ENCODE data around the gene SBF2.

Gene SBF2

GRCh38 chr11:10208131-10208575, 85.9 kb downstream of the SBF2 start:
- H4K20me1 ChIP-seq (ENCODE audit: insufficient read depth, low read length), result no peaks in the 10 kb centered on the region
- peak; percentile 64 for DNase-seq
- no peaks in the 10 kb centered on the region for H3F3A ChIP-seq (ENCODE audit: insufficient read depth, low read length)
- no peak overlapping the region for H3K27ac ChIP-seq (ENCODE audit: low read length)
- no peak overlapping the region for H3K4me3 ChIP-seq (ENCODE audit: low read length)
- H3K36me3 ChIP-seq (replicated peaks; ENCODE audit: insufficient read depth, low read length), result no peaks in the 10 kb centered on the region
- H3K27me3 ChIP-seq (replicated peaks; ENCODE audit: insufficient read depth, low read length), result no peaks in the 10 kb centered on the region
- no peak overlapping the region for H2AFZ ChIP-seq (ENCODE audit: low read length)
- H3K4me2 ChIP-seq (ENCODE audit: low read depth, low read length), result peak overlapping the region; percentile 14; the same call in 1 of the 2 replicates
- H3K4me1 ChIP-seq (ENCODE audit: low read length), result peaks cover 7% of the 10 kb centered on the region; the same call in 1 of the 2 replicates
- no peaks in the 10 kb centered on the region for H3K9me2 ChIP-seq (replicated peaks; ENCODE audit: insufficient read depth, low read length)
- H3K9ac ChIP-seq (ENCODE audit: low read length), result no peak overlapping the region
- peaks cover 21% of the 10 kb centered on the region for H3K79me2 ChIP-seq (ENCODE audit: low read length)
- H3K9me3 ChIP-seq (replicated peaks; ENCODE audit: insufficient read depth, low read length), result no peaks in the 10 kb centered on the region
- TF ChIP-seq CTCF (IDR thresholded peaks at IDR 0.05; ENCODE audit: low read length) (peak; percentile 76), EZH2 (optimal IDR thresholded peaks at IDR 0.05; ENCODE audit: low read depth, low read length) (no peak)

GRCh38 chr11:10205928-10206327, 88.1 kb downstream of the SBF2 start:
- H3K79me2 ChIP-seq (ENCODE audit: low read length), result peaks cover 21% of the 10 kb centered on the region
- no peak overlapping the region for H3K27ac ChIP-seq (ENCODE audit: low read length)
- H3K4me3 ChIP-seq (ENCODE audit: low read length), result no peak overlapping the region
- TF ChIP-seq EZH2phosphoT487 (IDR thresholded peaks at IDR 0.05; ENCODE audit: low read length), result no peak
- no peak for TF ChIP-seq CTCF (IDR thresholded peaks at IDR 0.05; ENCODE audit: low read length)
- no peak for TF ChIP-seq EZH2 (optimal IDR thresholded peaks at IDR 0.05; ENCODE audit: low read depth, low read length)
- no peaks in the 10 kb centered on the region for H4K20me1 ChIP-seq (ENCODE audit: insufficient read depth, low read length)
- no peak overlapping the region for H3K4me2 ChIP-seq (ENCODE audit: low read depth, low read length)
- no peaks in the 10 kb centered on the region for H3F3A ChIP-seq (ENCODE audit: insufficient read depth, low read length)
- no peaks in the 10 kb centered on the region for H3K36me3 ChIP-seq (replicated peaks; ENCODE audit: insufficient read depth, low read length)
- H3K4me1 ChIP-seq (ENCODE audit: low read length), result peaks cover 7% of the 10 kb centered on the region; the same call in 1 of the 2 replicates
- no peaks in the 10 kb centered on the region for H3K9me2 ChIP-seq (replicated peaks; ENCODE audit: insufficient read depth, low read length)
- H3K9ac ChIP-seq (ENCODE audit: low read length), result no peak overlapping the region
- H3K9me3 ChIP-seq (replicated peaks; ENCODE audit: insufficient read depth, low read length), result no peaks in the 10 kb centered on the region
- no peaks in the 10 kb centered on the region for H3K27me3 ChIP-seq (replicated peaks; ENCODE audit: insufficient read depth, low read length)
- H2AFZ ChIP-seq (ENCODE audit: low read length), result no peak overlapping the region
- no peak for DNase-seq

GRCh38 chr11:10204021-10204420, 90.0 kb downstream of the SBF2 start:
- DNase-seq, result no peak
- Histone ChIP-seq H3K27me3 (replicated peaks; ENCODE audit: insufficient read depth, low read length) (no peaks in the 10 kb centered on the region), H4K20me1 (ENCODE audit: insufficient read depth, low read length) (no peaks in the 10 kb centered on the region)

More at GRCh38 chr11:10204021-10204420, 90.0 kb downstream of the SBF2 start:
- H3K4me3 ChIP-seq (ENCODE audit: low read length), result no peak overlapping the region
- H3K9ac ChIP-seq (ENCODE audit: low read length), result no peak overlapping the region
- H3K9me2 ChIP-seq (replicated peaks; ENCODE audit: insufficient read depth, low read length), result no peaks in the 10 kb centered on the region
- no peak overlapping the region for H3K4me2 ChIP-seq (ENCODE audit: low read depth, low read length)
- H3K79me2 ChIP-seq (ENCODE audit: low read length), result peaks cover 21% of the 10 kb centered on the region
- no peaks in the 10 kb centered on the region for H3K9me3 ChIP-seq (replicated peaks; ENCODE audit: insufficient read depth, low read length)
- H2AFZ ChIP-seq (ENCODE audit: low read length), result no peak overlapping the region
- H3K4me1 ChIP-seq (ENCODE audit: low read length), result peaks cover 7% of the 10 kb centered on the region; the same call in 1 of the 2 replicates
- no peaks in the 10 kb centered on the region for H3K36me3 ChIP-seq (replicated peaks; ENCODE audit: insufficient read depth, low read length)
- TF ChIP-seq EZH2phosphoT487 (IDR thresholded peaks at IDR 0.05; ENCODE audit: low read length) (no peak), CTCF (IDR thresholded peaks at IDR 0.05; ENCODE audit: low read length) (no peak), EZH2 (optimal IDR thresholded peaks at IDR 0.05; ENCODE audit: low read depth, low read length) (no peak)
- H3K27ac ChIP-seq (ENCODE audit: low read length), result no peak overlapping the region
- H3F3A ChIP-seq (ENCODE audit: insufficient read depth, low read length), result no peaks in the 10 kb centered on the region
